NCI-H510A treated with DMSO at 0.1 percent for 48 hours (cell line): ENCODE results near the gene CCDC196.

Experiments used
- DNase-seq: peaks from one replicate; lab custom pipeline; 2025; lab: John Stamatoyannopoulos, UW

The CCDC196 gene

GRCh38 chr14:66485910-66486421, at the start of gene CCDC196:
Gene CCDC196, plus strand, starts transcription at chr14:66486371. Its CDS starts 132 bp downstream, at chr14:66486503.
- DNase-seq = no peak

GRCh38 chr14:66440801-66441200, 45.4 kb upstream of the CCDC196 start:
- no peak for DNase-seq

GRCh38 chr14:66442953-66443571, 43.1 kb upstream of the CCDC196 start:
- no peak for DNase-seq

GRCh38 chr14:66443785-66444184, 42.4 kb upstream of the CCDC196 start:
- no peak for DNase-seq

- no peak for DNase-seq
These were observed 41.8 kb upstream of the CCDC196 start for GRCh38 chr14:66444271-66444927.

- DNase-seq = no peak
These were observed 40.2 kb upstream of the CCDC196 start for GRCh38 chr14:66445936-66446335.

GRCh38 chr14:66453469-66453868, 32.7 kb upstream of the CCDC196 start:
- no peak for DNase-seq

GRCh38 chr14:66459603-66460002, 26.6 kb upstream of the CCDC196 start:
- no peak for DNase-seq

GRCh38 chr14:66464261-66464660, 21.9 kb upstream of the CCDC196 start:
- no peak for DNase-seq

GRCh38 chr14:66468778-66469367, 17.3 kb upstream of the CCDC196 start:
- no peak for DNase-seq

- no peak for DNase-seq
These were observed 14.6 kb upstream of the CCDC196 start for GRCh38 chr14:66471584-66471983.

- DNase-seq = no peak
These were observed 13.9 kb upstream of the CCDC196 start for GRCh38 chr14:66472251-66472650.

GRCh38 chr14:66473223-66473622, 12.9 kb upstream of the CCDC196 start:
- no peak for DNase-seq

- no peak for DNase-seq
These were observed 9.2 kb upstream of the CCDC196 start for GRCh38 chr14:66476964-66477363.

GRCh38 chr14:66477567-66477966, 8.6 kb upstream of the CCDC196 start:
- DNase-seq = no peak

GRCh38 chr14:66482873-66483272, 3.3 kb upstream of the CCDC196 start:
- no peak for DNase-seq

GRCh38 chr14:66483322-66483721, 2.8 kb upstream of the CCDC196 start:
- DNase-seq = no peak

- no peak for DNase-seq
These were observed 1.1 kb upstream of the CCDC196 start for GRCh38 chr14:66485029-66485428.

- DNase-seq = no peak
These were observed 993 bp downstream of the CCDC196 start for GRCh38 chr14:66487164-66487563.

- no peak for DNase-seq
These were observed 4.3 kb downstream of the CCDC196 start for GRCh38 chr14:66490143-66491111.

- DNase-seq = no peak
These were observed 7.6 kb downstream of the CCDC196 start for GRCh38 chr14:66493750-66494149.
